Measurements from ENCODE around the gene CWC27.

DNA sequence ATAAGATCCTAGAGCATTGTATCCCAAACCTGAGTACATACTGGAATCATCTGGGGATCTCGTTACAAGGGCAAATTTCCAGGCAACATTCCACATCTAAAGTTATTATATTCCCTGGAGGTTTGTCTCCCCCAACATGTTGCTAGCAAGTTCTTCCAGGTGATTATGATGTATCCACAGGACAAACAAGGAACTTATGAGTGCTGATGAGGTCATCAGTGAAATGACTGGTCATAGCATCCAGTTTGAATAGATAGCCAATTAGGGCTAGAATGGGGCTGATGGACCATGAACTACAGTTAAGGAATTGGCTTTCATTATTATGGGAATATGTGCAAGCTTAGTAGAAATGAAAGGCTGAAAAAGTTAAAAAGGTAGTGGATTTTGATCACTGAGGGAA, 115.2 kb downstream of the CWC27 start:
- TF ChIP-seq, protein P1, sequence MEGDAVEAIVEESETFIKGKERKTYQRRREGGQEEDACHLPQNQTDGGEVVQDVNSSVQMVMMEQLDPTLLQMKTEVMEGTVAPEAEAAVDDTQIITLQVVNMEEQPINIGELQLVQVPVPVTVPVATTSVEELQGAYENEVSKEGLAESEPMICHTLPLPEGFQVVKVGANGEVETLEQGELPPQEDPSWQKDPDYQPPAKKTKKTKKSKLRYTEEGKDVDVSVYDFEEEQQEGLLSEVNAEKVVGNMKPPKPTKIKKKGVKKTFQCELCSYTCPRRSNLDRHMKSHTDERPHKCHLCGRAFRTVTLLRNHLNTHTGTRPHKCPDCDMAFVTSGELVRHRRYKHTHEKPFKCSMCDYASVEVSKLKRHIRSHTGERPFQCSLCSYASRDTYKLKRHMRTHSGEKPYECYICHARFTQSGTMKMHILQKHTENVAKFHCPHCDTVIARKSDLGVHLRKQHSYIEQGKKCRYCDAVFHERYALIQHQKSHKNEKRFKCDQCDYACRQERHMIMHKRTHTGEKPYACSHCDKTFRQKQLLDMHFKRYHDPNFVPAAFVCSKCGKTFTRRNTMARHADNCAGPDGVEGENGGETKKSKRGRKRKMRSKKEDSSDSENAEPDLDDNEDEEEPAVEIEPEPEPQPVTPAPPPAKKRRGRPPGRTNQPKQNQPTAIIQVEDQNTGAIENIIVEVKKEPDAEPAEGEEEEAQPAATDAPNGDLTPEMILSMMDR (IDR thresholded peaks at IDR 0.05): no peak
- TF ChIP-seq POLR2A (IDR thresholded peaks at IDR 0.05): no peak

All from testis (tissue), 2 donors.